AG04450 (cell line): ENCODE data around the gene OTUD3. TPM values are rescaled to one million over a fixed set of nuclear protein-coding genes. Genes with fewer than 3 reads are reported as not detected.

Source experiments
- CTCF ChIA-PET: fragments of 300-600, 350-600 bp; formaldehyde crosslinking; extraction: SDS; loops from one replicate; lab custom pipeline; 2022; ENCODE audit warnings: antibody characterized with exemption, inconsistent platforms; lab: Charles Lee
- POLR2A ChIA-PET: fragments of 350-600 bp; formaldehyde crosslinking; extraction: SDS; loops from one replicate; lab custom pipeline; 2021; ENCODE audit warnings: antibody characterized with exemption, inconsistent platforms; lab: Yijun Ruan, JAX
- DNase-seq: peaks from one replicate; pipeline ENCODE4 v3.0.0-alpha.2; 2011; ENCODE audit warnings: low read depth, low spot score
- H3K27ac ChIP-seq: one replicate; pipeline ENCODE4 v1.5.1; 2012; ENCODE audit warnings: low read depth, low read length, control low read depth
- H3K27me3 ChIP-seq: one replicate; pipeline ENCODE4 v1.6.0; 2012; ENCODE audit warnings: low read length; ENCODE audit not compliant: control insufficient read depth, insufficient read depth
- H3K4me3 ChIP-seq: 2 replicates; pipeline ENCODE4 v1.5.1; 2011; ENCODE audit warnings: mild to moderate bottlenecking, low read depth, low read length, control low read depth
- H3K9me3 ChIP-seq: 2 replicates; pipeline ENCODE4 v1.5.1; 2012; ENCODE audit warnings: low read length; ENCODE audit not compliant: control insufficient read depth, insufficient read depth
- CTCF ChIP-seq: IDR thresholded peaks from 2 replicates; pipeline ENCODE4 v1.5.1; 2011; ENCODE audit warnings: low read depth, low read length, control low read depth, inconsistent platforms
- polyA plus RNA-seq: library from polyadenylated mRNA; depleted of rRNA; stranded (reverse); fragments of >200 nt; gene quantifications from 2 replicates; pipeline ENCODE4 v1.2.3, GENCODE V29; 2011

Gene OTUD3
- polyA plus RNA-seq, 1 experiment = 4.8 TPM

GRCh38 chr1:19942088-19942487 is 59.9 kb downstream of the OTUD3 start:
- DNase-seq = no peak
- H3K4me3 ChIP-seq = no peak overlapping the region
- ChIA-PET POLR2A (no interaction called here), CTCF (interaction anchor here (0.6 kb wide), 1 partner anchor 47 kb away, joined by 3 read pairs; no protein-coding TSS in a partner anchor)
- TF ChIP-seq CTCF = no peak
- no peak overlapping the region for H3K27ac ChIP-seq
- H3K9me3 ChIP-seq = no peaks in the 10 kb centered on the region
- peaks cover 13% of the 10 kb centered on the region for H3K27me3 ChIP-seq

DNA sequence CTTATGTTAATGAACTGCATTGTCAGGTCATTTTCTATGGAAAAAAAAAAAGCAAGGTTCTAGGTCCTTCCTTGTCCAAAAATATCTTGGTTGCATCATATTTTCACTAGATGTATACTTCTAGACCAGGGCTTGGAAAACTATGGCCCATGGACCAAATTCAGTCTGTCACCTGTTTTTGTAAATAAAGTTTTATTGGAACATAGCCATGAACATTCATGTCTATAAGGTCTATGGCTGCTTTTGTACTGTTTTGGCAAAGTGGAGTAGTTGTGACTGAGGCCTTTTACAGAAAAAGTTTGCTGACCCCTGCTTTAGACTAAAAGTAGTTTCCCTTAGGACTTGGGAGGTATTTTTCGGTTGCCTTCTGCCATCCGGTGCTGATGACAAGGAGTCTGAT is 60.5 kb downstream of the OTUD3 start:
- no peak for DNase-seq

GRCh38 chr1:19945914-19946313 is 63.7 kb downstream of the OTUD3 start:
- ChIA-PET POLR2A (no interaction called here), CTCF (no interaction called here)
- no peak overlapping the region for H3K4me3 ChIP-seq
- H3K9me3 ChIP-seq = no peaks in the 10 kb centered on the region
- TF ChIP-seq CTCF = no peak
- H3K27ac ChIP-seq = no peak overlapping the region
- H3K27me3 ChIP-seq = peaks cover 13% of the 10 kb centered on the region
- DNase-seq = no peak

More for the DNA sequence above, 60.5 kb downstream of the OTUD3 start:
- no peak for TF ChIP-seq CTCF
- ChIA-PET CTCF (interaction anchor here (0.6 kb wide), 1 partner anchor 48 kb away, joined by 3 read pairs; no protein-coding TSS in a partner anchor), POLR2A (no interaction called here)
- no peak overlapping the region for H3K27ac ChIP-seq
- peaks cover 13% of the 10 kb centered on the region for H3K27me3 ChIP-seq
- no peak overlapping the region for H3K4me3 ChIP-seq
- no peaks in the 10 kb centered on the region for H3K9me3 ChIP-seq

GRCh38 chr1:19946331-19946751 is 64.1 kb downstream of the OTUD3 start:
- H3K27ac ChIP-seq = no peak overlapping the region
- no peaks in the 10 kb centered on the region for H3K9me3 ChIP-seq
- H3K4me3 ChIP-seq = no peak overlapping the region
- no peak for DNase-seq
- CTCF ChIA-PET = no interaction called here
- POLR2A ChIA-PET = no interaction called here
- no peak for TF ChIP-seq CTCF
- peaks cover 13% of the 10 kb centered on the region for H3K27me3 ChIP-seq

DNA sequence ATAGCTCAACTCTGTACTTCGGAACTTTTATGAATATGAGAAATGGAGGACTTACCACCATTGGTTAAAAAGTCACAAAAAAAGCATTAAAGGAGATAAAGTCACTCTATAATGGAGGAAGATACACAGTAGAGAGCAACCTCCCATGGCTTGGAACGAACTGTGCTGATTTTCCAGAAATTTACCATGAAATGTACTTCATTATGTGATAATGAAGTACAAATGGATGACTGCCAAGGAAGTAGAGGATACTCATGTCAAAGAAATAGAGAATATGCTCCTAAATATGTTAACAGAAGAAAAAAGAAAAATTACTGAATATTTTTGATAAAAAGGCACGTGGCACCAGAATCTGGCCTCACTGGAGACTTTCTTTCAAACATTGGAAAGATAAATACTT is 64.8 kb downstream of the OTUD3 start:
- CTCF ChIA-PET = no interaction called here
- no peak for DNase-seq
- H3K4me3 ChIP-seq = no peak overlapping the region
- TF ChIP-seq CTCF = no peak
- no peak overlapping the region for H3K27ac ChIP-seq
- no peaks in the 10 kb centered on the region for H3K9me3 ChIP-seq
- POLR2A ChIA-PET = no interaction called here
- H3K27me3 ChIP-seq = peaks cover 13% of the 10 kb centered on the region
